Measurements from ENCODE around the gene SOX18. TPM values are rescaled to one million over a fixed set of nuclear protein-coding genes. Genes with fewer than 3 reads are reported as not detected.

The SOX18 gene
- total and polyA plus RNA-seq, 2 of the 13 experiments (the other 11 are each of a cell fraction or from before 2014, with no cell fraction given): 1.6 to 1.9 TPM

DNA sequence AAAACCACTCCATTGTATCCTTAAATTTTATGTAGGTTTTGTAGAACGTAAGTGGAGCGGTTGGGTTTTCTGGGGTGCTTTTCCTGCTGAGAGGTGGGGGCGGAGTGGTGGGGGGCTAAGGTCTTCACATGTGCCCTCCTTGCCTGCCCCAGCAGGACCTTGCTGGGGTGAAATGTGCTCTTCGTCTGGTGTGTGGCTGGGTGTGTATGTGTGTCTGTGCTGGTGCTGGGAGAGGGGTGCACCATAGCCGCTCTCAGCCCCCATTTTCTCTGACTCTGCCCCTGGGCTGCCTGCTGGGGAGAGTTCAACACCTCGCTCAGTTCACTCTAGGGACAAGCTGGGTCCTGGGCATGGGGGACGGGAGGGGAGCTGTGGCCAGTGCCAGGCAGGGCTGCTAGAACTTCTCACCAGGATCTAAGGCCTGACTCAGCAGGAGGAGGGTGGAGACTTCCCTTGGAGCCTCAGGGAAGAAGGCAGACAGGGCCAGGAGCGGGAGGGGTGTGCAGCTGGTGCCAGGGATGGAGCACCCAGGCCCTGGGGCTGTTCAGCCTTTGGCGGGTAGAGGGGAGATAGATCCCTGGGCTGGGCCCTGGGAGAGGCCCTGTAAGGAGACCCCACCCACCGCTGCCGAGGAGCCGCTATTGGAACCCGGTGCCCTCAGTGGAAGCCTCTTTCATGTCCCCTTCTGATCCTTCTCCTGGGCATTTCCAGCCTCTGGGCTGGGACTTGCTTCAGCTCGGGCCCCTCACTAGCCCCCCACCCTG is 4.8 kb downstream of the SOX18 start (continued):
- TF ChIP-seq ZNF580 (CRISPR knock-in tag; IDR thresholded peaks at IDR 0.05; ENCODE audit: borderline replicate concordance, low read depth) (no peak), UBTF (CRISPR knock-in tag; IDR thresholded peaks at IDR 0.05) (peak; percentile 23; the same call in 1 of the 2 replicates), GABPA (IDR thresholded peaks at IDR 0.05; ENCODE audit: low read depth, low read length) (no peak), GABPA (CRISPR knock-in tag; IDR thresholded peaks at IDR 0.05; ENCODE audit: low read depth) (no peak), MED13 (CRISPR knock-in tag; IDR thresholded peaks at IDR 0.05) (no peak), ARID5B (CRISPR knock-in tag; IDR thresholded peaks at IDR 0.05) (no peak), ZNF263 (CRISPR knock-in tag; IDR thresholded peaks at IDR 0.05) (no peak), ZNF503 (CRISPR knock-in tag; IDR thresholded peaks at IDR 0.05) (no peak), ZNF10 (CRISPR knock-in tag; IDR thresholded peaks at IDR 0.05; ENCODE audit: borderline replicate concordance, low read depth) (no peak), ZNF225 (CRISPR knock-in tag; IDR thresholded peaks at IDR 0.05) (0 out of 2 replicates have a peak, but pooled peaks have one; percentile 46), PATZ1 (CRISPR knock-in tag; IDR thresholded peaks at IDR 0.05) (no peak)
- TF ChIP-seq, protein P1, sequence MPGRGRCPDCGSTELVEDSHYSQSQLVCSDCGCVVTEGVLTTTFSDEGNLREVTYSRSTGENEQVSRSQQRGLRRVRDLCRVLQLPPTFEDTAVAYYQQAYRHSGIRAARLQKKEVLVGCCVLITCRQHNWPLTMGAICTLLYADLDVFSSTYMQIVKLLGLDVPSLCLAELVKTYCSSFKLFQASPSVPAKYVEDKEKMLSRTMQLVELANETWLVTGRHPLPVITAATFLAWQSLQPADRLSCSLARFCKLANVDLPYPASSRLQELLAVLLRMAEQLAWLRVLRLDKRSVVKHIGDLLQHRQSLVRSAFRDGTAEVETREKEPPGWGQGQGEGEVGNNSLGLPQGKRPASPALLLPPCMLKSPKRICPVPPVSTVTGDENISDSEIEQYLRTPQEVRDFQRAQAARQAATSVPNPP (CRISPR knock-in tag; IDR thresholded peaks at IDR 0.05): no peak
- TF ChIP-seq, protein P2, sequence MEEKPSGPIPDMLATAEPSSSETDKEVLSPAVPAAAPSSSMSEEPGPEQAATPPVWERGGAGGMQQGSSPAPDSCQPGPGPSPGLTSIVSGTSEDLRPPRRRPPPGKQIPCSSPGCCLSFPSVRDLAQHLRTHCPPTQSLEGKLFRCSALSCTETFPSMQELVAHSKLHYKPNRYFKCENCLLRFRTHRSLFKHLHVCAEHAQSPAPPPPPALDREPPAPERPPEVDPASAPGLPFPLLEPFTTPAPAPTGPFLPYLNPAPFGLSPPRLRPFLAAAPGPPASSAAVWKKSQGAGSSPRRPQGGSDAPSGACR (CRISPR knock-in tag; IDR thresholded peaks at IDR 0.05): no peak
- TF ChIP-seq, protein P3, sequence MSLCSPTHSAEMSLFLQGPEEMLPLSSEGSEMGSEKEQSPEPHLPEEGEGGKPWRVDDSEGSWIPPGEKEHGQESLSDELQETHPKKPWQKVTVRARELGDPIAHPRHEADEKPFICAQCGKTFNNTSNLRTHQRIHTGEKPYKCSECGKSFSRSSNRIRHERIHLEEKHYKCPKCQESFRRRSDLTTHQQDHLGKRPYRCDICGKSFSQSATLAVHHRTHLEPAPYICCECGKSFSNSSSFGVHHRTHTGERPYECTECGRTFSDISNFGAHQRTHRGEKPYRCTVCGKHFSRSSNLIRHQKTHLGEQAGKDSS (CRISPR knock-in tag; IDR thresholded peaks at IDR 0.05; ENCODE audit: borderline replicate concordance, low read depth): no peak

Measured in HepG2 (cell line).